HG02870 (cell line): Measurements from ENCODE around the gene NUDT21.
"Not testable (repeated sequence)": the region's sequence is repeated elsewhere in the genome, so short reads cannot be mapped to it uniquely, and the experiment has no call there.

ENCODE experiments used
- ATAC-seq: cut with Tn5 transposase; IDR thresholded peaks from one replicate; pipeline ENCODE4 v1.9.1; 2021; ENCODE audit warnings: mild to moderate bottlenecking, moderate library complexity; ENCODE audit not compliant: unreplicated experiment

The NUDT21 gene

GRCh38 chr16:56382459-56382858 is 68.7 kb downstream of the NUDT21 start:
- ATAC-seq, result no peak

GRCh38 chr16:56380778-56381485 is 70.2 kb downstream of the NUDT21 start:
- ATAC-seq, result not testable (repeated sequence)
